WERI-Rb-1 (cell line): ENCODE results near the gene CPT1A.
A peak's percentile ranks its signal among the peaks of the same experiment; 100 is the strongest.

Source experiments
- DNase-seq: peaks from one replicate; pipeline ENCODE4 v3.0.0-alpha.2; 2020
- H3K27ac ChIP-seq: fragments of 250-450 bp; sonication (Bioruptor Pico); 2 replicates; pipeline ENCODE4 v1.5.1; 2020; ENCODE audit warnings: mild to moderate bottlenecking, moderate library complexity
- H3K27me3 ChIP-seq: fragments of 250-450 bp; sonication (Bioruptor Pico); 2 replicates; pipeline ENCODE4 v1.5.1; 2021; ENCODE audit warnings: mild to moderate bottlenecking, low read depth, moderate library complexity; ENCODE audit not compliant: insufficient read depth, severe bottlenecking
- H3K36me3 ChIP-seq: fragments of 250-450 bp; sonication (Bioruptor Pico); 2 replicates; pipeline ENCODE4 v1.5.1; 2020; ENCODE audit warnings: mild to moderate bottlenecking, moderate library complexity
- H3K4me3 ChIP-seq: 2 replicates; pipeline ENCODE4 v1.5.1; 2011; ENCODE audit warnings: low read depth, mild to moderate bottlenecking, control low read depth, low read length
- H3K9me3 ChIP-seq: fragments of 250-450 bp; sonication (Bioruptor Pico); 2 replicates; pipeline ENCODE4 v1.5.1; 2021; ENCODE audit warnings: mild to moderate bottlenecking, moderate library complexity; ENCODE audit not compliant: severe bottlenecking
- CTCF ChIP-seq: IDR thresholded peaks from 2 replicates; pipeline ENCODE4 v1.5.1; 2011; ENCODE audit warnings: low read depth, mild to moderate bottlenecking, control low read depth, inconsistent platforms, low read length

CPT1A gene

DNA sequence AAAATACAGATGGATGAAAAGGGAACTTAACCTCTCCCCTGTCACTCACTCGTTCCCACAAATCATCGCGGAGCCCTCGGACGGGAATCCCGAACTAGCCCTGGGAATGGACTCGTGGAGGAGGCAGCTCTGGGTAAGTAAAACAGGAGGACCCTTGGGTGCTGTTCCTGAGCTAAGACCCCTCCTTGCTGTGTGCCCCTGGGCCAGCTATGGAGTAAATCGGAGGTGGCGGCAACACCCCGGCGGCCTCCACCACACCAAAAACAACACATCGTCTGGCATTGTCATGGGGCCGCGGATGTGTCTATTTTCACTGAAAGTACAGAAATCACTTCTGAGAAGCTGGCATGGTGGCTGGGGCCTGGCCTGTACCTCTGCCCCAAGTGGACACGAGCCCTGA, 12.1 kb downstream of the CPT1A start:
- no peaks in the 10 kb centered on the region for H3K36me3 ChIP-seq
- H3K27ac ChIP-seq = no peak overlapping the region

DNA sequence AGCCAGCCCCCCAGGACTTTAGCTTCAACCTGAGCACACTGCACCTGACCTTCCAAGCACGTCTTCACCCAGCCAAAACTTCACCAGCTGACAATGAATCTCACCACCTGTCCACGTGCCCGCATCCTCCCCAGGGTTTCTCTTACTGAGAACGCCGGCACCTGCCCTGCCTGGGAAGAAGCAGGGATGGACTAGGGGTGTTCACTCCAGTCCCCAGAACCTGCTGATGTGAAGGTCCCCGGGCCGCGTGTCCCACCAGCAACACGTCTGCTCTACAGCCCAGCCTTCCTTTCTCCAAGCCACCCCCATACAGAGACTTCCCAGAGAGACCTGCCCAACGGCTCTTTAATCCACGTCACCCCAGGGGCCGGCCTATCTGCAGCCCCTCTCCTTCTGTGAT, 12.8 kb downstream of the CPT1A start:
- no peak for DNase-seq
- no peak overlapping the region for H3K4me3 ChIP-seq
- no peaks in the 10 kb centered on the region for H3K9me3 ChIP-seq
- H3K36me3 ChIP-seq = no peaks in the 10 kb centered on the region
- no peaks in the 10 kb centered on the region for H3K27me3 ChIP-seq
- no peak overlapping the region for H3K27ac ChIP-seq
- TF ChIP-seq CTCF = no peak

More for the DNA sequence above, 12.1 kb downstream of the CPT1A start:
- TF ChIP-seq CTCF = no peak
- Histone ChIP-seq H3K4me3 (no peak overlapping the region), H3K9me3 (no peaks in the 10 kb centered on the region), H3K27me3 (no peaks in the 10 kb centered on the region)
- no peak for DNase-seq

DNA sequence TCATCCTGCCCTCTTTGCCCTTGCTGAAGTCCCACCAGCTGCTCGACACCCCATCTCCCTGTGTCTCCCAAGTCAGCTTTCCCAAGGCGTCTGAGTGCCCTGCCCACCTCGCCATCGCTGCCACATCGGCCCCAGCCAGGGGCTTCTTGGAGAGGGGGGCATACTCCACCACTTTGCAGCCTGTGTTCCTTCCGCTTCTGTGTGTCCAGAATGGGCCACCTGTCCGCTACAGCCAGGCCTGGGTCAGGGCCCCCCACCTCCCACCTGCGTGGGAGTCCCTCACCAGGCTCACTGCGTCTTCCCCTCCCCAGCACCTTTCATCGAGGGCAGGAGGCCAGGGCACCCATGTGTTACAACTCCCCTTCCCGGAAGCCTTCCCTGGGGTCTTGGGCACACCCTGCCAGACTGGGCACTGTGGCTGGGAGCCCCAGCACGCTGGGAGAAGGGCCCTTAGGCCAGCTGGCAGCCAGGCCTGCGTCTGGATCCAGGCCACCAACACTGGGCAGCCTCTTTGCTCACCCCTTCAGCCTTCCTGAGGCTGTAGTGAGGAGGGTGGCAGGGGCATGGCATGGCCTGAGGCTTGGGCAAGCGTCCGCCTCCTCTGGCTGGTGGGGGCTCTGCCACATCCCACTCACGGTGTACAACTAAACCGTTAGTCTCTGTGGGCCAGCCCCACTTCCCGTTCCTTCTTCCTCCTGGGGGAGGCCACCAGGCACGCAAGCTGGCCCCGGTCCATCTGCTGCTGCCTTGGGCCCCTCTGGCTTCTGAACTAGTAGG, 13.4 kb downstream of the CPT1A start:
- no peak overlapping the region for H3K4me3 ChIP-seq
- DNase-seq = no peak

GRCh38 chr11:68827733-68828132, 14.0 kb downstream of the CPT1A start:
- no peak for DNase-seq
- Histone ChIP-seq H3K27me3 (no peaks in the 10 kb centered on the region), H3K9me3 (no peaks in the 10 kb centered on the region), H3K4me3 (no peak overlapping the region), H3K27ac (no peak overlapping the region), H3K36me3 (no peaks in the 10 kb centered on the region)
- TF ChIP-seq CTCF = peak; percentile 28; the same call in 1 of the 2 replicates

More for the DNA sequence above, 13.4 kb downstream of the CPT1A start:
- Histone ChIP-seq H3K27me3 (no peaks in the 10 kb centered on the region), H3K9me3 (no peaks in the 10 kb centered on the region), H3K36me3 (no peaks in the 10 kb centered on the region), H3K27ac (no peak overlapping the region)
- TF ChIP-seq CTCF = no peak

GRCh38 chr11:68826726-68827125, 15.0 kb downstream of the CPT1A start:
- Histone ChIP-seq H3K9me3 (no peaks in the 10 kb centered on the region), H3K4me3 (no peak overlapping the region), H3K27me3 (no peaks in the 10 kb centered on the region), H3K27ac (no peak overlapping the region), H3K36me3 (no peaks in the 10 kb centered on the region)
- no peak for DNase-seq
- no peak for TF ChIP-seq CTCF

GRCh38 chr11:68825571-68825970, 16.1 kb downstream of the CPT1A start:
- TF ChIP-seq CTCF = peak; percentile 75
- Histone ChIP-seq H3K9me3 (no peaks in the 10 kb centered on the region), H3K36me3 (no peaks in the 10 kb centered on the region), H3K27me3 (no peaks in the 10 kb centered on the region), H3K27ac (no peak overlapping the region), H3K4me3 (no peak overlapping the region)
- peak; percentile 71 for DNase-seq
